Jurkat, Clone E6-1 (cell line): ENCODE data around the gene MLEC.
A peak's percentile ranks its signal among the peaks of the same experiment; 100 is the strongest.
"Not testable (repeated sequence)": the region's sequence is repeated elsewhere in the genome, so short reads cannot be mapped to it uniquely, and the experiment has no call there.

ENCODE experiments used
- DNase-seq: peaks from one replicate; pipeline ENCODE4 v3.0.0-alpha.2; 2011; ENCODE audit warnings: low read depth, low spot score
- H3K4me3 ChIP-seq: 2 replicates; pipeline ENCODE4 v1.5.1; 2011; ENCODE audit warnings: mild to moderate bottlenecking, low read length, control low read depth, moderate library complexity

The MLEC gene

DNA sequence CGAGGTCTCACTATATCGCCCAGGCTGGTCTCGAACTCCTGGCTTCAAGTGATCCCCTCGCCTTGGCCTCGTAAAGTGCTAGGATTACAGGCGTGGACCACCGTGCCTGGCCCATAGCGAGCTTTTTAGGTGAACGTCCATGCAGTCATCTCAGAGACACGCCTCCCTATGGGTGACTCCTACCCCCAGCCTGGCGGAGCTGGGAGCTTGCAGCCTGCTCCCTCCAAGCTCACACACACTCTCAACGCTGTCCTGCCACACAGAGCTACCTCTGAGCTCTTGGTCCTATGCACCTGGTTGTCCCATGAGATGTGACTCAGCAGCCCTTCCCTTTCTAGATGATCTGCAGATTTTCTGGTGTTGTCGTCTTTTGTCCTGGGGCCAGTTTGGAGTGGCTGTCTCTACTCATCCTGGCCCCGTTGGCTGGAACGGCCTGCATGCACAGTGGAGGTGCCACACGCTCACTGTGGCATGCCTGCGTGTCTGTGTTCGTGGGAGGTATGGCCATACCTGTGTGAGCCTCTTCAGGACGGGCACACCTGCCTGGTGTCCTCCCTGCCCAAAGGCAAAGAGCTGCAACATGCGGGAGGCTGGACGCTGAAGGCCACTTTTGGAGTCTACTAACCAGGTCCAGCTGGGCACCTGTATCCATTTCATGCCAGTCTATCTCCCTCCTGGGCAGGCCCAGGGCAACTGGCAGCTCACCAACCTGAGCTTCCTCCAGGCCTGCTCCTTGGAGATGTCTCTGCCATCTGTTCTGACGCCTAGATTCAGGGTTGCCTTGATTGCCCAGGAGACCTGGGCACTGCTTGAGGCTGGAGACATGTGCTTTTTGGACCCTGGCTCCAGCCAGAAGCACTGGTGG, 28.4 kb upstream of the MLEC start:
- no peak for DNase-seq
- H3K4me3 ChIP-seq, result no peak overlapping the region

DNA sequence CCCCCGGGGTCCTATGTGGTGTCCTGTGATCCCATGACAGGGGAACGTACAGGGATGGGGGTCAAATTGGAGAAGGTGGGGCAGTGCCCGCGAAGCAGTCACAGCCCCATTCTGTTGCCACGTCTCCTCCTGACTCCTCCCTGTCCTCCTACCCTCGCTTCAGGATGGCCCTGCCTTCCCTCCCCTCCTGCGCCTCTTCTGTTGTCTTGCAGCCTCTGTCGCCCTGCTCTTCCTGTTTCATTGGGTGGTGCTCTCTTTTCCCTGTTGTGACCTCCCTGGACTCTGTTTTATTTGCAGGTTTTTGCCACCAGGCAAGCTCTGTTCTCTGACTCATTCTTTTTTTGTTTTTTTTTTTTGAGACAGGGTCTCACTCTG, 27.8 kb upstream of the MLEC start:
- DNase-seq, result no peak
- no peak overlapping the region for H3K4me3 ChIP-seq

DNA sequence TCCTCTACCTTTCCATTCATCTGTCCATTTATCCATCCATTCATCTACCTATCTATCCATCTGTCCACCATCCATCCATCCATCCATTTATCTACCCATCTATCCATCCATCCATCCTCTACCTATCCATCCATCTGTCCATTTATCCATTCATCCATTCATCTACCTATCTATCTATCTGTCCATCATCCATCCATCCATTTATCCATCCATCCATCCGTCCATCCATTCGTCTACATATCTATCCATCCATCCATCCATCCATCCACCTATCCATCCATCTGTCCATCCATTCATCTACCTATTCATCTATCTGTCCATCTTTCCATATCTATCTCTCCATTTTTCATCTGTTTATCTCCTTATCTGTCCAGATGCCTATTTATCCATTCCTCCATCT, 25.5 kb upstream of the MLEC start:
- no peak overlapping the region for H3K4me3 ChIP-seq
- DNase-seq, result no peak

DNA sequence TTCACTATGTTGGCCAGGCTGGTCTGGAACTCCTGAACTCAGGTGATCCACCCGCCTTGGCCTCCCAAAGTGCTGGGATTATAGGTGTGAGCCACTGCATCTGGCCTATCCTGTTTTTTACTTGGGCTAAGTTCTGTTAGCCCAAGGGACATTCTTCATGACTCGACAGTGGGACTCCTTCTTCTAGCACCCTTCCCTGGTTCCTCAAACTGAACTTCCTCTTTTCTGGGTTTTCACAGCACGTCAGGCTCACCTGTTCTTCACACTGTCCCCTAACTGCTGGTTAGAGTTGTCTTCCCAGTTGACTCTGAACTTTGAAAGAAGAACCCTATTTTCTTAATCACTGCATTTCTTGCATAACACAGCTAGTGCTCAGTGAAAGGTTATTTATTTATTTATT, 24.1 kb upstream of the MLEC start:
- DNase-seq, result no peak
- H3K4me3 ChIP-seq, result no peak overlapping the region

DNA sequence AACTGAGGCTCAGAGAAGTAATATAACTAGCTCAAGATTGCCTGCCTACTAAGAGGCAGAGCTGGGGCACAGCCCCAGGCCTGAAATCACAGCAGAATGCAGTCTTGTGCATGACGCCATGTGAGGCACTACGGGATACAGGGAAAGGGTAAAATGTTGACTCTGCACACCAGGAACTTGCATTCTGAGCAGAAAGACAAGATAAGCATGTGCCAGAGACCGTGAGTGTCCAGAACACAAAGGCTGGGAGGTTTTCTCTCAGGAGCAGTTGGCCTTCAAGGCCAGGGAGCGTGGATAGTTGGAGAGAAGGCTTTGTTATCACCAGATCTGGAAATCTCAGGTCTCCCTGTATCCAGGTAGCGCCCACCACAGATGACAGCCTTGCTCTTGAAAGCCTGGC, 23.2 kb upstream of the MLEC start:
- no peak overlapping the region for H3K4me3 ChIP-seq
- no peak for DNase-seq

DNA sequence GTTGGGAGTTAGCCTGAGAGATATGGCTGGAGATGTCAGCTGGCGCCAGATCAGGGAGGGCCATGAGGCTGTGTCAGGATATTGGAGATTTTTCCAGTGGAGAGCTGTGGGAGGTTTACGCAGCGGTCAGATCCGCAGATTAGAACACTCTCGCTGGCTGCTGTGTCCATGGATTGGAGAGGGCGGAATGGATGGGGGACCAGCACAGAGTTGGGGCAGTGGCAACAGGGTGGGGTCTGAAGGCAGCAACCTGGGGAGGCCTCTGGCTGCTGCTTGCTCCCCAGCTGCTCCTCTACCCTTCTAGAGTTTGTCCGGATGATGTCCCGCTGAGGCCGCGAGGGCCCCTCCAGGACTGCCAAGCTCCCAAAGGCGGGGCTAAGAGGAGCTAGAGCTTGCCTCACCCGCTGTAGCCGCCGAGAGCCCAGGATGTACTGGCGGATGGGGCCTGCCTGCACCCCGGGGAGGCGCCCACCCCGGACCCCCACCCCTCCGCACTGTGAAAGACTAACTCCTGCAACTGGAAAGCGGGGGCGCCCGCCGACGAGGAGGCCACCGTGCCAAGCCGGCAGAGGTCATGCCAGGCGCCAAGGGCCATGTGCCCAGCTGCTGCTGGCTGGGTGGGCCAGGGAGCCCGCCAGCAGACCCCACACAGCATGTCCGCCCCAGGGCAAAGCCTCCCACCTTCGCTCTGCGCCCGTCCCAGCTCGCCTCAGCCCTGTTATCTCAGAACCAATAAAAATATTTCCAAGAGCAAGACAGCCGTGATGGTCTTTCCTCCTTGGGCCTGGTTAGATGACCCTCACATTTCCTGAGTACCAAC, 20.2 kb upstream of the MLEC start:
- H3K4me3 ChIP-seq, result no peak overlapping the region
- DNase-seq, result no peak

DNA sequence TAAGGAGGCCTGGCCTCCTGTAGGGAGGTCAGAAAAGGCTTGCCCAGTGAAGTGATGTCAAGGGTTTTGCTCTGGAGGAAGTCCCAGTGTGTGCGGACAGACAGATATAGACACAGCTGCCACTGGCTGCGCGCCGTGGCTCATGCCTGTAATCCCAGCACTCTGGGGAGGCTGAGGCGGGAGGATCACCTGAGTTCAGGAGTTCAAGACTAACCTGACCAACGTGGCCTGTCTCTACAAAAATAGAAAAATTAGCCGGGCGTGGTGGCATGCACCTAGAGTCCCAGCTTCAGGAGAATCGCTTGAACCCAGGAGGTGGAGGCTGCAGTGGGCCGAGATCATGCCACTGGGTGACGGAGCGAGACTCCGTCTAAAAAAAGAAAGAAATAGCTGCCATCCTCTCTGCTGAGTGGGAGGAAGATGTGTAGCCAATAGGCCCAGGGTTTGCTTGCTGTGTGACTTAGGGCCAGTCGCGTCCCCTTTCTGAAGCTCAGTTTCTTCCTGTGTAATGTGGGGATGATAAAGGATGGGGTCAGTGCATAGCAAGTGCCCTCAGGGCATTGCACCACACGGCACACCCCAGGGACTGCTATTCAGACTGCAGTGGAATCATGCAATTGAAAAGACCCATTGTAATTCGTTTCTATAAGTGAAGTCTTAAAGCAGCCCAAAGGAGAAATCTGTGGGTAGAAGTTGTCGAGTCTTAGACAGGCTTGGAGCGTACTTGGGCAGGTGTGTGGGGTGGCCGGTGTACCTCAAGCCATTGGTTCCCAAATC, 18.7 kb upstream of the MLEC start:
- no peak overlapping the region for H3K4me3 ChIP-seq
- no peak for DNase-seq

DNA sequence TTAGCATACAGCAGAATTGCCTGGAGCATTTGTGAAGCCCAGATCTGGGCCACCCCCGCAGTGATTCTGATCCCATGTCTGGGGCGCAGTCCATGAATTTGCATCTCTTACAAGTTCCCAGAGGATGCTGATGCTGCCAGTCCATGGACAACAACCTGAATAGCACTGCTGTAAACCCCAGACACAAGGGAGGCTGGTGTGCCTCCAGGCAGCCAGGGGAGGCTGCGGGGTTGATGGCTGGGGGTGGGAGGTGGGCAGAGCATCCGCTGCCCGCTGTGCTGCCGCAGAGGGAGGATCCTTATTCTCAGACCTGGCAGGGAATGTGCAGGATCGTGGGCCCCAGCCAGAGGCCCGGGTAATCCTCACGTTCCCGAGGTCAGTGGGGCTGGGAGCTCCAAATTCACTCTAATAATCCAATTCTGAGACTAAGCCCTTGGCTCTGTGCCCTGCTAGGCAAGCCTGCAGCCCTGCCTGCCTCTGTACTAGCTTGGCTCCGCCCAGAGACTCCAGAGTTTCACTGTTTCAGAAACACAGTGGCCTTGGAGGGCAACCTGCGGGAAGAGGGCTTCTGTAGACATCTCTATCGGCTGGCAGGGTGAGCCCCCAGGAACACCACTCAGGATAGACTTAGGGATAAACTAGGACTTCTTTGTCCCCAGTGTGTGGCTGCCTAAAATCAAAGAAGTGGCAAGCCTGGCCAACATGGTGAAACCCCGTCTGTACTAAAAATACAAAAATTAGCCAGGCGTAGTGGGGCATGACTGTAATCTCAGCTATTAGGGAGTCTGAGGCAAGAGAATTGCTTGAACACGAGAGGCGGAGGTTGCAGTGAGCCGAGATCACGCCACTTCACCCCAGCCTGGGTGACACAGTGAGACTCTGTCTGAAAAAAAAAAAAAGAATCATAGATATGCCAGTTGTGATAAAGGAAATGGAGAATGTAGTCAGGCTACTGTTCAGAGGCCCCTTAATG, 17.8 kb upstream of the MLEC start:
- no peak overlapping the region for H3K4me3 ChIP-seq
- DNase-seq, result no peak

DNA sequence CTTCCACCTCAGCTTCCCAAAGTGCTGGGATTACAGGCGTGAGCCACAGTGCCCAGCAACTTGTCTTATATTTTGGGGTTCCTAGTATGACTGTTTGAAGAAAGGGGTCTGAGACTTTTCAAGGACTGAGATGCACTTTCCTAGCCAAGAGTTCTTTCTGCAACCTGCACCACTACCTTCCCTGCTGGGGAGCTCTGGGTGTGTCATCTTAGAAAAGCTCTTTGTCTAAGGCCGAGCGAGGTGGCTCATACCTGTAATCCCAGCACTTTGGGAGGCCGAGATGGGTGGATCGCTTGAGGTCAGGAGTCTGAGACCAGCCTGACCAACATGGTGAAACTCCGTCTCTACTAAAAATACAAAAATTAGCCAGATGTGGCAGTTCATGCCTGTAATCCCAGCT, 16.7 kb upstream of the MLEC start:
- not testable (repeated sequence) for H3K4me3 ChIP-seq, DNase-seq

DNA sequence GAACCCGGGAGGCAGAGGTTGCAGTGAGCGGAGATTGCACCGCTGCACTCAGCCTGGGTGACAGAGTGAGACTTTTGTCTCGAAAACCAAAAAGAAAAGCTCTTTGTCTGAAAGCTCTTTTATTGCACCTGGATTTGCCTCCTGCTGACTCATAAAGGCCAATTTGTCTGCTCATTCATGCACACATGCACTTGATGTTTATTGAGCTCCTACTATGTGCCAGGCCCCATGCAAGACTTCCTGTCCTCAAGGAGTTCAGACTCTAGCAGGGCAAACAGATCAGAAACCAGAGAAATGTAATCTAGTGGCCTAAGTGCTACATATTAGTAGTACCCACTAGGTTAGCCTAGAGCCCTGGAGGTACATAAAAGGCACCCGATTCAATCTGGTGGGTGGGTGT, 16.3 kb upstream of the MLEC start:
- no peak for DNase-seq
- no peak overlapping the region for H3K4me3 ChIP-seq

DNA sequence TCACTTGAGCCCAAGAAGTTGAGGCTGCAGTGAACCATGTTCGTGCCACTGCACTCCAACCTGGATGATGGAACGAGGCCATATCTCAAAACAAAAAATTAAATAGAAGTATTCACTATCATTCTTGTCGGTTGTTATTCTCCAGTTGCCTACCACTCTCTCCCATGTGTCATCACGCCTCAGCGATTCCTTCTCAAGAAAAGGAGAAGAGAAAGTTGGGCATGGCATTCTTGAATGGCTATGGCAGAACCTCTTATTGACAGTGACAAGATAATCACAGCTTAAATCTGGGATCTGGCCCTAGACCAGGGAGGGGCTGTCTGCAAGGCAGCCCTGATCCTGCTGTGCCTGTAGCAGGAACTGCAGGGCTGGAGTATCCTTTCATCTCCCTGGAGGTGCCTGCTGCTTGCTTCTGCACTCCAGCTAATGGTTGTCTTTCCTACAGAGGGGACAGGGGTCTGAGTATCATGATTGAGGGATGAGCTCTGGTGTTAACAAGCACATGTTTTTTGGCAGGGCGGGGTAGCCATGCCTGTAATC, 12.8 kb upstream of the MLEC start:
- DNase-seq, result no peak

DNA sequence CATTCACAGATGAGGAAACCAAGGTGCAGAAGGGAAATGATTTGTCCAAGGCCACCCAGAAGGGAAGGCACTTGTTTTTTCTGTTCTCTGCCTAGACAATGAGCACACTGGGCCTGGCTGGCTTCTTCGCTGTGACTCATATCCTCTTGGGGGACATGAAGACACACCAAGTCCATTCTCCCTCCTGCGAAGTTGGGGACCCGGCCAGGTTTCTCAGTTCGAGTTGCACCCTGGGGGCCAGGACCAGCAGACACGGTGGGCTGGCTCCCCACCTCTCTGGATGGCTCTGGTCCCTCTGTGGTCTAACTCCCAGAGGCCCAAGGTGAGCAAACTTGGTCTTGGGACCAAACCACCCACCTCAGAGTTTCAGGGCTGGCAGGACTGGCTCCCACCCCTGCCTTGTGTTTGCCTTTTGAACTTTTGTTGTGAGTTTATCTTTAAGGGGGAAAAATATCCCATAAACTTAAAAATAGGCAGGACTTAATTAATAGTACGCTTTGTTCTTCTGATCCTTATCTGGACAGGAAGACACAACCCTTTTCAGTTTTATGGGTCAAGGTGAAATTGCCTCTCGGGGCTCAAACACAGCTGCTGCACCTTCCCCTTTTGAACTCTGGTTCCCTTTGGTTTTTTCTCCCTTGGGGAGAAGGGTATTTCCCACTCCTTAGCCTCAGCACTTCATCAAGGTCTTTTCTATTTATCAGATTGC, 9.0 kb upstream of the MLEC start:
- DNase-seq, result no peak
- no peak overlapping the region for H3K4me3 ChIP-seq

More for the DNA sequence above, 12.8 kb upstream of the MLEC start:
- H3K4me3 ChIP-seq, result no peak overlapping the region

DNA sequence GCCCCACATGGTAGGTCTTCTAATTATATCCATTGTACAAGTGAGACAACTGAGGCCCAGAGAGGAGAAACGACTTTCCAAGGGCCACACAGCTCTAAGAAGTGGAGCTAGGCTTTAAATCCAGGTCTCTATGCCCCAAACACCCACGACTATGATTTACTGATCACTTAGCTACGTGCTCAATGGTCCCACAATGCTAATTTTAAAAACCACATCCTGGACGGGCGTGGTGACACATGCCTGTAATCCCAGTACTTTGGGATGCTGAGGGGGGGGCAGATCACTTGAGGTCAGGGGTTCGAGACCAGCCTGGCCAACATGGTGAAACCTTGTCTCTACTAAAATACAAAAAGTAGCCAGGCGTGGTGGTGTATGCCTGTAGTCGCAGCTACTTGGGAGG, 8.4 kb upstream of the MLEC start:
- H3K4me3 ChIP-seq, result no peak overlapping the region
- no peak for DNase-seq

DNA sequence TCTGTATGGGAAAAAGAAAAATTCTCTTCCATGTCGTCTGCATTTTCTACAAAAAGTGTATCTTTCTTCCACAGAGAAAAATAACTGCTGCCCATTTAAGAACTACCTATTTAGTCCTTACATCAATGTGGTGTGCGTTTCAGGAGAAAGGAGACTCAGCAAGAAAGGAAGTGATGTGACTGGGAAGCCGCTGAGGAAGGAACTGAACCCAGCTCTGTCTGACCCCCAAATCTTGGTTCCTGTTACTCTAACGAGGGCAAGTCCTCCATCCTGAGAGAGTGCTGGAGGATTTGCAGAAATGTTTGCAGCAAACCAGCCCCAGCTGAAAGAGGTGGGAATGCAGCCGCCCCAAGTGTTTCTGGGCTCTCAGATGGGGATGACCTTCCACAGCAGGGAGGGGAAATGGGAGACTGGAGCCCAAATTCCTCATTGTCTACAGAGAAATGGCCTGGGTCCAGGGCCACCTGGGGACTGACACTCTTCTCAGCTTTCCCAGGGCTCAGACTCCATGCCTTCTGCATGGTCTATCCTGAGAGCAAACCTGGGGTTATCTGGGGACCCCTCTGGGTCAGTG, 6.7 kb upstream of the MLEC start:
- DNase-seq, result no peak
- no peak overlapping the region for H3K4me3 ChIP-seq

DNA sequence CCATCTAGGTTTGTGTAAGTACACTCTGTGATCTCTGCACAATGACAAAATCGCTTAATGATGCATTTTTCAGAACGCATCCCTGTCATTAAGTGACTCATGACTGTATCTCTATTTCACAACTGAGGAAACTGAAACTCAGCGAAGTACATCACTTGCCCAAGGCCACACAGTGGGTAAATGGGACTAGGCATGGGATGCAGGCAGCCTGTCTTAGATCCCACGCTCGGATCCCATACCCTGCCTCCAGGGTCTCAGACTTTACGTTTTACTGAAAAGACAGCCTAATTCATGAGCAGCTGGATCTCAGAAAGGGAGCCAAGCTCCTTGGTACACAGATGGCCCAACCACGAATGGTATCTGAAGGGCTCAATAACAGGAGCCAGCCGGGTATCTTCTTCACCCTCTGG, 2.4 kb upstream of the MLEC start:
- no peak overlapping the region for H3K4me3 ChIP-seq
- no peak for DNase-seq

DNA sequence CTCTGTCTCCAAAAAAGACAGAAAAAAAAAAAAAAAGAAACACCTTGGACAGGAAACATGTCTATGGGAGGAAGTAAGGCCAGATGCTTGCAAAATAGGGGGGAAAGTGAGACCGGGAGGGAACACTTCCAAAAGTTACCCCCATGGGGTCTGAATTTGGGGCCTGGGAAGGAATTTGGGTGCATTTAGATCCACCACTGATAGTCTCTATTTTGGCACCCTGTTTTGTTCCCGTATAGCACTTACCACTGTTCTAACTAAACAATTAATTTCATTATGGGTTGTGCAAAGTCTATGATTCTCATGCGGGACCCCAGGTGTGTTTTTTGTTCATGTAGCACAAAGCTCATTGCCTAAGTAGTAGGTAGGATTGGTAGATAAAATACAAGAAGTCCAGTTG, 1.4 kb upstream of the MLEC start:
- DNase-seq, result no peak
- peak overlapping the region; percentile 89 for H3K4me3 ChIP-seq

DNA sequence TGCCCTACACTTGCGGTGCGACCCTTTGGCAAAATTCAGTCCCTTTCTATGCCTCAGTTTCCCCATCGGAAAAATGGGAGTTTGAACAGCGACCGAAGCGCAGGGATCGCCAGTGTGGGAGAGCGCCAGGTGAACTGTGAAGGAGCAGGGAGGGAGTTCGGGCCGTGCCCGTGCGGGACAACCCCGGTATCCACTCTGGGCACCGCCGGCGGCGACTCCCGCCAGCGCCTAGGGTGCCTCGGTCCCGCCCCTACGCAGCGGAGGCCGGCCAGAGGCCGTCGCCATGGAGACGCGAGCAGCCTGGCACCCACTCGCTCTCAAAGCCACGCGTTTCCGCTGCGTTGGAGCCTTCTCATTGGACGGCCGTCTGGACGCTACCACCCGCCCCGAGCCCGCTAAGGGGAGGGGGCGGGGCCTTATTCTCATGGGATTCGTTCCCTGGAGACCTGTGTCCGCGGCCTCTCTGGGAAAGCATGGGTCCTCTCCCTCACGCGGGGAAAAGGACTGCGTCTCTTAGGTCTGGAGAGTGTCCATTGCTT, 729 bp upstream of the MLEC start:
- peak; percentile 97 for DNase-seq
- peak overlapping the region; percentile 89 for H3K4me3 ChIP-seq
